Breast epithelium (tissue), 3 donors: ENCODE data around the gene ERMARD.

Experiments used
- POLR2A ChIP-seq: fragments of 450-650 bp; IDR thresholded peaks from one replicate; pipeline ENCODE4 v1.6.1; 2016; ENCODE audit warnings: antibody characterized with exemption, mild to moderate bottlenecking, moderate library complexity
- POLR2AphosphoS5 ChIP-seq, 3 donors: sonication (generic); formaldehyde crosslinking; IDR thresholded peaks; one replicate each; pipeline ENCODE4 v1.6.1; 2017; ENCODE audit warnings: antibody characterized with exemption in 3 of 3
- TF ChIP-seq, protein P1 (sequence below), 3 donors: fragments of 450-650 bp; IDR thresholded peaks; one replicate each; pipeline ENCODE4 v1.5.1; 2016 to 2017; ENCODE audit warnings: antibody characterized with exemption in 3 of 3, mild to moderate bottlenecking in 3 of 3, moderate library complexity in 3 of 3

DNA sequence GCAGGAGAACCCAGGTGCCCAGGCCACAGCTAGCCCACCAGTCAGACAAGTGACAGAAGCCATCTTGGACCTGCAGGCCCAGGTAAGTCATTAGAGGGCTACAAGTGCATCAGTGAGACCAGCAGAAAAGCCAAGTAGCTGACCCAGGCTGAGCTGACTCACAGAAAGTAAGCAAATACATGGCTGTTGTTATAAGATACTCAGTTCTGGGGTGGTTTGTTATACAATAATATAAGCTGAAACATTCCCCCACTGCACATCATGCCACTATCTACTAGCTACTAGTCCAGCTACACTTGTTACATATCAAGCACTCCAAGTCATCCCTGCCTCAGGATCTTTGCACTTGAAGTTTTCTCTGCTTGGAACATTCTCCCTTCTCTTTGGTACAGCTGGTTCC is 10.1 kb upstream of the ERMARD start:
- TF ChIP-seq, protein P1, sequence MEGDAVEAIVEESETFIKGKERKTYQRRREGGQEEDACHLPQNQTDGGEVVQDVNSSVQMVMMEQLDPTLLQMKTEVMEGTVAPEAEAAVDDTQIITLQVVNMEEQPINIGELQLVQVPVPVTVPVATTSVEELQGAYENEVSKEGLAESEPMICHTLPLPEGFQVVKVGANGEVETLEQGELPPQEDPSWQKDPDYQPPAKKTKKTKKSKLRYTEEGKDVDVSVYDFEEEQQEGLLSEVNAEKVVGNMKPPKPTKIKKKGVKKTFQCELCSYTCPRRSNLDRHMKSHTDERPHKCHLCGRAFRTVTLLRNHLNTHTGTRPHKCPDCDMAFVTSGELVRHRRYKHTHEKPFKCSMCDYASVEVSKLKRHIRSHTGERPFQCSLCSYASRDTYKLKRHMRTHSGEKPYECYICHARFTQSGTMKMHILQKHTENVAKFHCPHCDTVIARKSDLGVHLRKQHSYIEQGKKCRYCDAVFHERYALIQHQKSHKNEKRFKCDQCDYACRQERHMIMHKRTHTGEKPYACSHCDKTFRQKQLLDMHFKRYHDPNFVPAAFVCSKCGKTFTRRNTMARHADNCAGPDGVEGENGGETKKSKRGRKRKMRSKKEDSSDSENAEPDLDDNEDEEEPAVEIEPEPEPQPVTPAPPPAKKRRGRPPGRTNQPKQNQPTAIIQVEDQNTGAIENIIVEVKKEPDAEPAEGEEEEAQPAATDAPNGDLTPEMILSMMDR (IDR thresholded peaks at IDR 0.05): no peak
- TF ChIP-seq POLR2A: no peak
- TF ChIP-seq POLR2AphosphoS5 (IDR thresholded peaks at IDR 0.05): no peak
